H1 (cell line): ENCODE results near the gene SLC12A5. TPM values are rescaled to one million over a fixed set of nuclear protein-coding genes. Genes with fewer than 3 reads are reported as not detected.

ENCODE experiments used
- CTCF ChIA-PET: fragments of 300-600 bp; sonication (Branson Sonifier 250); formaldehyde crosslinking; loops from one replicate; lab custom pipeline; 2021; ENCODE audit not compliant: partially characterized antibody; lab: Charles Lee
- POLR2A ChIA-PET: fragments of 300-600 bp; sonication (Branson Sonifier 250); formaldehyde crosslinking; loops from one replicate; lab custom pipeline; 2021; ENCODE audit warnings: inconsistent platforms; ENCODE audit not compliant: partially characterized antibody; lab: Charles Lee
- DNase-seq, 2 experiments: peaks; one replicate each; pipeline versions ENCODE4 v3.0.0 to v3.0.0-alpha.2; 2010 to 2022; ENCODE audit warnings: low spot score in 2 of 2, low read depth in 1 of 2, mixed read lengths in 1 of 2
- FAIRE-seq: peaks from 2 replicates; lab custom pipeline; 2011; peaks lifted over from hg19 to GRCh38; lab: Jason Lieb, UNC
- H2AFZ ChIP-seq: 2 replicates; pipeline ENCODE4 v1.8.1; 2012; ENCODE audit warnings: low read length, inconsistent platforms
- H2AK5ac ChIP-seq: 2 replicates; pipeline ENCODE4 v1.6.1; 2013; ENCODE audit warnings: low read depth, low read length
- H2BK120ac ChIP-seq: replicated peaks from 2 replicates; pipeline ENCODE3; 2013; ENCODE audit warnings: low read depth, low read length, inconsistent platforms
- H2BK12ac ChIP-seq: 2 replicates; pipeline ENCODE4 v1.6.1; 2013; ENCODE audit warnings: low read depth, low read length
- H2BK15ac ChIP-seq: 2 replicates; pipeline ENCODE4 v1.6.1; 2013; ENCODE audit warnings: low read length
- H2BK20ac ChIP-seq: 2 replicates; pipeline ENCODE4 v1.6.1; 2013; ENCODE audit warnings: low read length
- H2BK5ac ChIP-seq: 2 replicates; pipeline ENCODE4 v1.6.1; 2013; ENCODE audit warnings: low read depth, low read length
- H3K14ac ChIP-seq: 2 replicates; pipeline ENCODE4 v1.6.1; 2013; ENCODE audit warnings: inconsistent platforms; ENCODE audit not compliant: insufficient read length
- H3K18ac ChIP-seq: 2 replicates; pipeline ENCODE4 v1.6.1; 2013; ENCODE audit warnings: low read length; ENCODE audit errors: extremely low read depth
- H3K23ac ChIP-seq: 2 replicates; pipeline ENCODE4 v1.6.1; 2013; ENCODE audit warnings: inconsistent platforms; ENCODE audit not compliant: insufficient read length
- H3K23me2 ChIP-seq: 2 replicates; pipeline ENCODE4 v1.6.1; 2013; ENCODE audit warnings: low read depth, low read length
- H3K27ac ChIP-seq: 2 replicates; pipeline ENCODE4 v1.6.1; 2011; ENCODE audit warnings: low read depth, low read length, inconsistent platforms
- H3K27me3 ChIP-seq, 4 experiments: replicated peaks in 1 of 4; 1 replicate in 1 of 4; 2 replicates in 3 of 4; pipeline versions ENCODE4 v1.6.1 to v1.8.1; 2011 to 2013; ENCODE audit warnings: low read length in 3 of 4, mild to moderate bottlenecking in 3 of 4, inconsistent platforms in 2 of 4, mixed read lengths in 2 of 4, moderate library complexity in 1 of 4; ENCODE audit not compliant: control insufficient read depth in 3 of 4, insufficient read depth in 3 of 4; ENCODE audit errors: extremely low read depth in 1 of 4
- H3K36me3 ChIP-seq, 4 experiments: 2 replicates each; pipeline versions ENCODE4 v1.6.1 to v1.8.1; 2011 to 2013; ENCODE audit warnings: mild to moderate bottlenecking in 4 of 4, low read length in 3 of 4, moderate library complexity in 2 of 4, control low read depth in 1 of 4, inconsistent platforms in 1 of 4; ENCODE audit not compliant: insufficient read depth in 4 of 4, control insufficient read depth in 2 of 4
- H3K4ac ChIP-seq: replicated peaks from 2 replicates; pipeline ENCODE3; 2013; ENCODE audit warnings: low read length, low read depth, mixed read lengths, inconsistent platforms; ENCODE audit not compliant: insufficient read length
- H3K4me1 ChIP-seq, 4 experiments: replicated peaks in 1 of 4; 1 replicate in 1 of 4; 2 replicates in 3 of 4; pipeline versions ENCODE4 v1.6.1 to v1.8.1; 2011 to 2013; ENCODE audit warnings: low read length in 3 of 4, inconsistent platforms in 2 of 4, mixed read lengths in 1 of 4; ENCODE audit not compliant: insufficient read depth in 4 of 4, control insufficient read depth in 3 of 4
- H3K4me2 ChIP-seq, 2 experiments: 2 replicates each; pipeline versions ENCODE4 v1.6.1 to v1.8.1; 2011 to 2013; ENCODE audit warnings: low read depth in 2 of 2, low read length in 2 of 2, control low read depth in 1 of 2, inconsistent platforms in 1 of 2, mild to moderate bottlenecking in 1 of 2; ENCODE audit not compliant: insufficient read depth in 1 of 2
- H3K4me3 ChIP-seq, 4 experiments: fragments of 200-600, 300-600 bp in 1 of 4; sonication (generic), shearing (Covaris generic), sonication (Bioruptor Twin) in 1 of 4; 2 replicates each; pipeline versions ENCODE4 v1.5.1 to v1.8.1; 2011 to 2016; ENCODE audit warnings: low read length in 4 of 4, low read depth in 3 of 4, control low read depth in 2 of 4, inconsistent platforms in 2 of 4, mild to moderate bottlenecking in 2 of 4, mixed read lengths in 1 of 4, moderate library complexity in 1 of 4; ENCODE audit not compliant: insufficient read depth in 2 of 4; ENCODE audit errors: extremely low read depth in 1 of 4
- H3K56ac ChIP-seq: replicated peaks from 2 replicates; pipeline ENCODE3; 2013; ENCODE audit warnings: low read depth, mild to moderate bottlenecking, mixed read lengths, low read length, inconsistent platforms; ENCODE audit not compliant: insufficient read length
- H3K79me1 ChIP-seq: 2 replicates; pipeline ENCODE4 v1.6.1; 2013; ENCODE audit warnings: low read depth, low read length, control low read depth
- H3K79me2 ChIP-seq, 2 experiments: 2 replicates each; pipeline versions ENCODE4 v1.6.1 to v1.8.1; 2012 to 2013; ENCODE audit warnings: low read length in 2 of 2, mild to moderate bottlenecking in 2 of 2, inconsistent platforms in 1 of 2; ENCODE audit not compliant: insufficient read depth in 2 of 2, control insufficient read depth in 1 of 2
- H3K9ac ChIP-seq, 4 experiments: replicated peaks in 1 of 4; 1 replicate in 1 of 4; 2 replicates in 3 of 4; pipeline versions ENCODE4 v1.6.1 to v1.8.1; 2011 to 2013; ENCODE audit warnings: low read depth in 3 of 4, low read length in 3 of 4, control low read depth in 2 of 4, mild to moderate bottlenecking in 2 of 4, moderate library complexity in 2 of 4, inconsistent platforms in 1 of 4; ENCODE audit errors: extremely low read depth in 1 of 4
- H3K9me3 ChIP-seq, 2 experiments: 2 replicates each; pipeline versions ENCODE4 v1.6.1 to v1.8.1; 2012 to 2013; ENCODE audit warnings: mild to moderate bottlenecking in 2 of 2, moderate library complexity in 2 of 2, control low read depth in 1 of 2, inconsistent platforms in 1 of 2, low read depth in 1 of 2, low read length in 1 of 2, mixed read lengths in 1 of 2; ENCODE audit not compliant: insufficient read depth in 2 of 2
- H4K20me1 ChIP-seq, 2 experiments: replicated peaks in 1 of 2; 2 replicates each; pipeline versions ENCODE3 to v1.8.1; 2011 to 2013; ENCODE audit warnings: inconsistent platforms in 2 of 2, low read length in 2 of 2, mild to moderate bottlenecking in 1 of 2; ENCODE audit not compliant: insufficient read depth in 2 of 2, control insufficient read depth in 1 of 2
- H4K5ac ChIP-seq: 2 replicates; pipeline ENCODE4 v1.6.1; 2013; ENCODE audit warnings: low read length, low read depth, mixed read lengths, inconsistent platforms; ENCODE audit not compliant: insufficient read length
- H4K8ac ChIP-seq: 2 replicates; pipeline ENCODE4 v1.8.0; 2013; ENCODE audit warnings: mild to moderate bottlenecking, moderate library complexity, low read length, inconsistent platforms; ENCODE audit not compliant: insufficient read depth; ENCODE audit errors: extremely low read depth
- H4K91ac ChIP-seq: replicated peaks from 2 replicates; pipeline ENCODE3; 2013; ENCODE audit warnings: low read length, mixed read lengths, inconsistent platforms; ENCODE audit not compliant: insufficient read length
- CBX5 ChIP-seq: fragments of 300-800, 300-1000 bp; sonication (generic); IDR thresholded peaks from 2 replicates; pipeline ENCODE4 v1.7.1; 2016; ENCODE audit warnings: antibody characterized with exemption, low read length, low read depth
- CEBPB ChIP-seq: IDR thresholded peaks from 2 replicates; pipeline ENCODE4 v1.6.1; 2012; ENCODE audit warnings: low read depth, low read length
- EGR1 ChIP-seq: IDR thresholded peaks from 2 replicates; pipeline ENCODE4 v1.6.1; 2011; ENCODE audit warnings: low read depth, low read length, borderline replicate concordance
- EZH2 ChIP-seq: fragments of 200-600 bp; sonication (generic); IDR thresholded peaks from 2 replicates; pipeline ENCODE4 v1.7.1; 2012; ENCODE audit warnings: low read depth, mild to moderate bottlenecking, moderate library complexity, low read length, inconsistent platforms; ENCODE audit not compliant: severe bottlenecking
- GTF2F1 ChIP-seq: IDR thresholded peaks from 2 replicates; pipeline ENCODE4 v1.6.1; 2012; ENCODE audit warnings: low read depth, low read length, improper control_type of control experiment, borderline replicate concordance
- HDAC6 ChIP-seq: IDR thresholded peaks from one replicate; pipeline ENCODE4 v1.7.1; 2012; ENCODE audit warnings: low read depth, mild to moderate bottlenecking, inconsistent platforms, low read length, moderate library complexity
- JUND ChIP-seq: IDR thresholded peaks from 2 replicates; pipeline ENCODE4 v1.6.1; 2011; ENCODE audit warnings: mild to moderate bottlenecking, improper control_type of control experiment, low read length
- POLR2AphosphoS5 ChIP-seq: IDR thresholded peaks from 2 replicates; pipeline ENCODE4 v1.6.1; 2011; ENCODE audit warnings: low read depth, low read length
- RAD21 ChIP-seq, 2 experiments: IDR thresholded peaks in 1 of 2; conservative IDR thresholded peaks in 1 of 2; 2 replicates each; pipeline ENCODE4 v1.6.1; 2011; ENCODE audit warnings: low read depth in 2 of 2, low read length in 2 of 2, improper control_type of control experiment in 1 of 2, inconsistent platforms in 1 of 2, mild to moderate bottlenecking in 1 of 2, moderate library complexity in 1 of 2
- RFX5 ChIP-seq: IDR thresholded peaks from 2 replicates; pipeline ENCODE4 v1.6.1; 2011; ENCODE audit warnings: low read depth, low read length, improper control_type of control experiment, borderline replicate concordance
- SAP30 ChIP-seq: fragments of 300-600 bp; sonication (generic); IDR thresholded peaks from 2 replicates; pipeline ENCODE4 v1.7.1; 2012; ENCODE audit warnings: low read length, moderate library complexity, mild to moderate bottlenecking, inconsistent platforms; ENCODE audit not compliant: insufficient read depth, insufficient replicate concordance
- SIRT6 ChIP-seq: IDR thresholded peaks from one replicate; pipeline ENCODE4 v1.7.1; 2012; ENCODE audit warnings: low read length, inconsistent platforms
- SRF ChIP-seq: IDR thresholded peaks from 2 replicates; pipeline ENCODE4 v1.6.1; 2011; ENCODE audit warnings: mild to moderate bottlenecking, low read depth, low read length, moderate library complexity
- TEAD4 ChIP-seq: IDR thresholded peaks from 2 replicates; pipeline ENCODE4 v1.6.1; 2012; ENCODE audit warnings: low read depth, low read length, inconsistent platforms, mixed read lengths
- WGBS, 2 experiments: shearing (Covaris generic) in 1 of 2; methylation state at CpG; one replicate each; pipeline versions ENCODE4 v1.1.6 to v1.1.7; 2013 to 2015; ENCODE audit warnings: low lambda C conversion rate in 2 of 2, mixed read lengths in 2 of 2, inconsistent platforms in 1 of 2, low coverage in 1 of 2, missing lambda C conversion rate in 1 of 2; ENCODE audit not compliant: insufficient replicate concordance in 2 of 2, insufficient coverage in 1 of 2, insufficient read length in 1 of 2; ENCODE audit errors: extremely low coverage in 1 of 2, missing lambda C conversion rate in 1 of 2; 5-methylcytosine and 5-hydroxymethylcytosine counted together
- polyA plus RNA-seq, 7 experiments: library from polyadenylated mRNA; depleted of rRNA in 3 of 7; stranded (reverse) in 5 of 7; unstranded in 2 of 7; fragments of >200 nt in 5 of 7; fragments of 200-250 nt in 2 of 7; gene quantifications; 1 replicate in 5 of 7; 2 replicates in 1 of 7; 4 replicates in 1 of 7; pipeline versions ENCODE4 v1.2.1 to v1.2.3, GENCODE V29; 2011 to 2013; ENCODE audit warnings: missing spikeins in 2 of 7, mixed read lengths in 2 of 7
- total RNA-seq: library from RNA; stranded (reverse); fragmentation: NEBNext Ultra II Directional; extraction: Animal tissue kit (Norgen Biotek cat#: 25700); gene quantifications from 2 replicates; pipeline ENCODE4 v1.2.1, GENCODE V29; 2021

The SLC12A5 gene
- total and polyA plus RNA-seq, 2 of the 8 experiments (the other 6 are each of a cell fraction or from before 2014, with no cell fraction given): 1.9 to 7.3 TPM

DNA sequence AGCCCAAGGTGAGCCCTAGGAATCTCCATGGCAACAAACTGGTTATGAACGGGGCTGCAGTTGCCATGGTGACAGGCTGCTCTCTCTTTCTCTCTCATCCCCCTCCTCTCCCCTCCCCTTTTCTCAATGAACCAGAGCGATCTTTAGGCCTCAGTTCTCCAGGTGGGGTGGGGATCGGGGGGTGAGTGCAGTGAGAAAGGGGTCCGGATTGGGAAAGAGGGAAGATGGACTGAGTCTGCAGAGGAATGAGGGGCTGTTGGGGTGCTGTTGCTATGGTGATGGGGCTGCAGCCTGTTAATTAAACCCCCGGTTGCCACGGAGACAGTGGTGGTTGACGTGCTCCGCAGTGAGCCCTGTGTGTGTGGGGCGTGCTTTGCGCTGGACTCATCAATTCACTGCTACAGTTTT lies 3.6 kb upstream of the SLC12A5 start:
- Histone ChIP-seq H2BK12ac (no peak overlapping the region), H3K56ac (no peak overlapping the region), H3K27me3 (peaks cover 24 to 73% (median 43%) of the 10 kb centered on the region in 4 experiments), H4K8ac (no peak overlapping the region), H3K4me1 (peaks cover 0 to 3% (median 0%) of the 10 kb centered on the region in 4 experiments; a peak in 3 of 7 replicates), H3K4me3 (no peak overlapping the region), H3K23me2 (peaks cover 8% of the 10 kb centered on the region), H3K4ac (no peak overlapping the region), H4K5ac (no peak overlapping the region), H3K9ac (no peak overlapping the region), H3K23ac (no peak overlapping the region), H4K91ac (no peak overlapping the region), H3K79me2 (no peaks in the 10 kb centered on the region), H2AFZ (no peak overlapping the region), H2BK20ac (no peak overlapping the region), H3K9me3 (no peaks in the 10 kb centered on the region), H3K36me3 (no peaks in the 10 kb centered on the region), H3K79me1 (no peaks in the 10 kb centered on the region), H3K4me2 (no peak overlapping the region), H4K20me1 (peaks cover 0 to 16% of the 10 kb centered on the region in 2 experiments), H3K14ac (no peak overlapping the region), H2BK15ac (no peak overlapping the region), H3K18ac (no peak overlapping the region), H2AK5ac (no peak overlapping the region), H2BK120ac (no peak overlapping the region), H3K27ac (no peak overlapping the region), H2BK5ac (no peak overlapping the region)
- DNase-seq: no peak
- POLR2A ChIA-PET: interaction anchor here (0.6 kb wide), 1 partner anchor 172 kb away, joined by 3 read pairs; no protein-coding TSS in a partner anchor
- FAIRE-seq: no peak
- CTCF ChIA-PET: interaction anchor here (0.8 to 4.7 kb wide), 4 partner anchors 12 to 33 kb away, joined by 3 to 33 read pairs (median 8); no protein-coding TSS in a partner anchor
- WGBS, 2 experiments: 68% methylated on average over 7 of the region's 10 CpGs; no CpG with 5 or more reads in 1 of the 2 experiments
- no peak for TF ChIP-seq POLR2AphosphoS5
- TF ChIP-seq SRF: no peak
- TF ChIP-seq CBX5: no peak
- no peak for TF ChIP-seq RAD21 (IDR thresholded peaks at IDR 0.05 in 1 of 2, conservative IDR thresholded peaks at IDR 0.05 in 1 of 2; ENCODE audit: low read depth in 2 of 2, low read length in 2 of 2)
- no peak for TF ChIP-seq EZH2
- TF ChIP-seq TEAD4: no peak
- TF ChIP-seq CEBPB: no peak
- no peak for TF ChIP-seq RFX5
- TF ChIP-seq JUND: no peak
- TF ChIP-seq GTF2F1: no peak
- TF ChIP-seq SAP30: no peak
- no peak for TF ChIP-seq SIRT6
- no peak for TF ChIP-seq EGR1
- no peak for TF ChIP-seq HDAC6
